DMS53 treated with DMSO at 0.1 percent for 48 hours (cell line): Measurements from ENCODE around the gene PROC.

Experiments used
- DNase-seq: peaks from one replicate; lab custom pipeline; 2025; ENCODE audit not compliant: unreplicated experiment; lab: John Stamatoyannopoulos, UW

Gene PROC

DNA sequence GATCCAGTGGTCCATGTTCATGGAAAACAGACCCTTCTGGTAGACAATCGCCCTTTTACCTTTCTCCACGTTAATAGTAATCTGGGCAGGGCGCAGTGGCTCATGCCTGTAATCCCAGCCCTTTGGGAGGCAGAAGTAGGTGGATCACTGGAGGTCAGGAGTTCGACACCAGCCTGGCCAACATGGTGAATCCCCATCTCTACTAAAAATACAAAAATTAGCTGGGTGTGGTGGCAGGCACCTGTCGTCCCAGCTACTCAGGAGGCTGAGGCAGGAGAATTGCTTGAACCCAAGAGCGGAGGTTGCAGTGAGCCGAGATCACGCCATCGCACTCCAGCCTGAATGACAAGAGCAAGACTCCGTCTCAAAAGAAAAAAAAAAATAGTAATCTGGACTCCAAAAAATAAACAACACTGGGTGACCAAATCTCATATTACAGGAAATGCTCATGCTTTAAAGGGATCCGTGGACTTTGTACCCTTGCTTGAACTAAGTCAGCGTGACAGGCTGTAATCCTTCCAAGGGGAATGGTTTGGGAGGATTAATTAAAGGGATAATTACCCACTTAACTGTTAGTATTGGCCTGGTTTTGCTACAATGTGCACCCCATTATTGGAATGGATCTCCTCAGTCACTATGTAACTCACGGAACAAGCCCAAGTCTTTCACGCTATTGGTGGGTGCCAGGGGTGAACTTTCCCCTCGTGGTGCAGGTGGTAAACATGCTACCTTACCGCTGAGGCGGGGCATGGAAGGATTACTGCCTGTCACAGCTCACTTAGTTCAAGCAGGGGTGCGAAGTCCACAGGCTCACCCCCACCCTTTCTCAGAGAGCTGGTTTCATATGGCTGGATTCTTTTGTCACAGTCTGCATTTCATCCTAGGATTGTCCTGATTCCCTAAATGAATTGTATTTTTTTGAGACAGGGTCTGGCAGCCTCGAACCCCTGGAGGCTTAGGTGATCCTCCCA lies 36.7 kb downstream of the PROC start:
- peak; percentile 98 for DNase-seq

GRCh38 chr2:127455566-127456493 lies 37.6 kb downstream of the PROC start:
- peak; percentile 40 for DNase-seq

GRCh38 chr2:127456960-127457359 lies 38.7 kb downstream of the PROC start:
- no peak for DNase-seq

DNA sequence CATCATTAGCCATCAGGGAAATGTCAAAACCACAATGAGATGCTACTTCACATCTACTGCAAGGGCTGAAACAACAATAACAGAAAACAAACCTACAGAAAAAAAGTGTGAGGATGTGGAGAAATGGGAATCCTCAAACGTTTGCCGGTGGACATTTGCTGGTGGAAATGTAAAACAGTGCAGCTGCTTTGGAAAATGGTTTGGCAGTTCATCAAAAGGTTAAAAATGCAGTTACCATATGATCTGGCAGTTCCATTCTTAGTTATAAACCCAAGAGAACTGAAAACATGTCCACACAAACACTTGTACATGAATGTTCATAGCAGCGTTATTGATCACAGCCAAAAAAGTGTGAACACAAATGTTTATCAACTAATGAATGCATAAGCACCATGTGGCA lies 44.2 kb downstream of the PROC start:
- no peak for DNase-seq

GRCh38 chr2:127463155-127463991 lies 45.1 kb downstream of the PROC start:
- no peak for DNase-seq

- DNase-seq: no peak
These were observed 46.4 kb downstream of the PROC start for GRCh38 chr2:127464470-127465257.

DNA sequence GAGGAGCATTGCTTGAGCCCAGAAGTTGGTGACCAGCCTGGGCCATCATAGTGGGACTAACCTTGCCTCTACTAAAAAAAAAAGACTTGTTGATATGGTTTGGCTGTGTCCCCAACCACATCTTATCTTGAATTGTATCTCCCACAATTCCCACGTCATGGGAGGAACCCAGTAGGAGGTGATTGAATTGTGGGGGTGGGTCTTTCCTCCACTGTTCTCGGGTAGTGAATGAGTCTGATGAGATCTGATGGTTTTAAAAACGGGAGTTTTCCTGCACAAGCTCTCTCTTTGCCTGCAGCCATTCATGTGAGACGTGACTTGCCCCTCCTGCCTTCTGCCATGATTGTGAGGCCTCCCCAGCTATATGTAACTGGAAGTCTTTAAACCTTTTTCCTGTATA lies 47.0 kb downstream of the PROC start:
- DNase-seq: no peak

DNA sequence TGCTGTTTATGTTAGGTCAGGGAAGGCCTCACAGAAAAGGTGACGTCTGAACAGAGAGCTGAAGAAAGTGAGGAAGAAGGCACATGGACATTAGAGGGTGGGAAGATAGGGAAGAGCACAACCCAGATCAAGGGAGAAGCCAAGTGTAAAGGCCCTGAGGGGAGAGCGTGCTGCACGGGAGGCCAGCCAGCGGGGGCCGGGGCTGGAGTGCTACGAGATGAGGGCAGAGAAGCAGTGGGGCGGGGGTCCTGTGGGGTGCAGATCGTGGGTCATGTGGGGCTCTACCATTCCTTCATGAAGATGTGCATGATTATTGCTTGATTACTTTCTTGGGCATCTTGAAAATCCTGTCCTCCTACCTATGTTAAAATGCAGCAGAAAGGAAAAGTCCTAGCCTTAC lies 50.8 kb downstream of the PROC start:
- DNase-seq: no peak

DNA sequence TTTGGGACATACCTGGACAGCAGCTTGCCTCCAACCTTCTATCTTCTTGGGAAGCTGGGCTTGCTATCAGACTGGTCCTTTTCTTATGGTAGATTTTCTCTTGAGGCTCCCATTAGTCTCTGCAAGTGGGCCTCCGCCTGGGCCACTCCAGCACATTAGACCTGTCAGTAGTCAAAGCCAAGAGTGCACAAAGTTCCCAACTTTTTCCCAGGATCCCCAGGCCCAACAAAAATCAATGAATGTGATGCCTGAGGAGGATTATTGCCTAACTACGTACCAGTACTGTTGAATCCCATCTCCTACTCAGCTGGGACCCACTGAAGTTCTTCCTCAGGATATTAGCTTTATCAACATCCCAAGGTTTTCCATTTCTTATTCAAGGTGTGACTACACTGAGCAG lies 51.7 kb downstream of the PROC start:
- no peak for DNase-seq

GRCh38 chr2:127471286-127471988 lies 53.2 kb downstream of the PROC start:
- no peak for DNase-seq

GRCh38 chr2:127472268-127472667 lies 54.0 kb downstream of the PROC start:
- DNase-seq: no peak

DNA sequence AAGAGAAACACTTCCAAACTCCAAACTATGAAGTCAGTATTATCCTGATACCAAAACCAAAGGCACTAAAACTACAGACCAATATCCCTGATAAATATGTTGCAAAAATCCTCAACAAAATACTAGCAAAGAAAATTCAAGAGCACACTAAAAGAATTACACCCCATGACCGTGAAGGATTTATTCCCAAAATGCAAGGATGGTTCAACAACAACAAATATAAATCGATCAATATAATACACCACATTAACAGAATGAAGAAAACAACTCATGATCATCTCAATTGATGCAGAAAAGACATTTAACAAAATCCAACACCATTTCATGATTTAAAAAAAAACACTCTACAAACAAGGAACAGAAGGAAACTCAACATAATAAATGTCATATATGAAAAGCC lies 57.6 kb downstream of the PROC start:
- no peak for DNase-seq
